A549 (cell line): ENCODE data around the gene ABO. TPM values are rescaled to one million over a fixed set of nuclear protein-coding genes. Genes with fewer than 3 reads are reported as not detected.
A peak's percentile ranks its signal among the peaks of the same experiment; 100 is the strongest.

Experiments used
- ATAC-seq, 2 experiments: fragments of 200-7000 bp in 1 of 2; fragments of >200 bp in 1 of 2; cut with Nextera tagmentation in 1 of 2; cut with Tn5 transposase in 1 of 2; 3 replicates each; pipeline versions ENCODE4 v1.8.0 to v1.9.1; 2018 to 2020; ENCODE audit warnings: mild to moderate bottlenecking in 1 of 2, moderate library complexity in 1 of 2
- CTCF ChIA-PET: fragments of 300-600 bp; sonication (Branson Sonifier 250); formaldehyde crosslinking; extraction: SDS; loops from one replicate; lab custom pipeline; 2021; ENCODE audit warnings: antibody characterized with exemption, inconsistent platforms; lab: Yijun Ruan, JAX
- POLR2A ChIA-PET: fragments of 350-600 bp; formaldehyde crosslinking; extraction: SDS; loops from one replicate; lab custom pipeline; 2021; ENCODE audit warnings: antibody characterized with exemption, inconsistent platforms; lab: Yijun Ruan, JAX
- DNase-seq, 2 experiments: peaks; one replicate each; pipeline versions ENCODE4 v3.0.0 to v3.0.0-alpha.2; 2011 to 2016; ENCODE audit warnings: low read depth in 1 of 2, low spot score in 1 of 2
- FAIRE-seq: peaks from 2 replicates; lab custom pipeline; 2011; peaks lifted over from hg19 to GRCh38; lab: Jason Lieb, UNC
- H3K27ac ChIP-seq, 2 experiments: fragments of >200 bp; sonication (Bioruptor Twin); formaldehyde crosslinking; 3 replicates each; pipeline ENCODE4 v1.5.1; 2016 to 2017
- H3K4me1 ChIP-seq: fragments of >200 bp; sonication (Bioruptor Twin); formaldehyde crosslinking; 3 replicates; pipeline ENCODE4 v1.6.1; 2016
- H3K4me2 ChIP-seq: fragments of >200 bp; sonication (Bioruptor Twin); formaldehyde crosslinking; 3 replicates; pipeline ENCODE4 v1.6.1; 2016
- H3K4me3 ChIP-seq: fragments of >200 bp; sonication (Bioruptor Twin); formaldehyde crosslinking; 3 replicates; pipeline ENCODE4 v1.5.1; 2016
- H3K9me3 ChIP-seq: fragments of >200 bp; sonication (Bioruptor Twin); formaldehyde crosslinking; 3 replicates; pipeline ENCODE4 v1.6.1; 2016
- BCL3 ChIP-seq: fragments of >200 bp; sonication (Bioruptor Twin); formaldehyde crosslinking; IDR thresholded peaks from 3 replicates; pipeline ENCODE4 v1.6.1; 2016
- CBX8 ChIP-seq: fragments of 200-600 bp; sonication (generic); IDR thresholded peaks from 2 replicates; pipeline ENCODE4 v1.6.1; 2016
- EHMT2 ChIP-seq: fragments of 200-600 bp; sonication (generic); IDR thresholded peaks from 2 replicates; pipeline ENCODE4 v1.6.1; 2016; ENCODE audit warnings: antibody characterized with exemption, low read depth, mild to moderate bottlenecking, moderate library complexity
- EP300 ChIP-seq, 2 experiments: fragments of >200 bp; sonication (Bioruptor Twin); formaldehyde crosslinking; IDR thresholded peaks; 2 replicates in 1 of 2; 3 replicates in 1 of 2; pipeline ENCODE4 v1.6.1; 2016 to 2017
- GATA3 ChIP-seq: IDR thresholded peaks from 2 replicates; pipeline ENCODE4 v1.6.1; 2012; ENCODE audit warnings: borderline replicate concordance
- HDAC2 ChIP-seq: fragments of 200-600 bp; sonication (generic); IDR thresholded peaks from 2 replicates; pipeline ENCODE4 v1.6.1; 2016
- HOXB13 ChIP-seq: fragments of 250-450 bp; sonication (Bioruptor Pico); IDR thresholded peaks from 2 replicates; pipeline ENCODE4 v1.5.0; 2020; ENCODE audit warnings: low read depth, mild to moderate bottlenecking, moderate library complexity
- JUN ChIP-seq, 2 experiments: fragments of >200 bp; sonication (Bioruptor Twin); formaldehyde crosslinking; IDR thresholded peaks; 2 replicates in 1 of 2; 3 replicates in 1 of 2; pipeline ENCODE4 v1.6.1; 2016 to 2017
- KDM1A ChIP-seq: fragments of 200-600 bp; sonication (generic); IDR thresholded peaks from 2 replicates; pipeline ENCODE4 v1.6.1; 2016; ENCODE audit warnings: low read depth, mild to moderate bottlenecking
- MAZ ChIP-seq: fragments of 150-350 bp; IDR thresholded peaks from 2 replicates; pipeline ENCODE4 v1.6.1; 2014; ENCODE audit warnings: antibody characterized with exemption, low read depth, low read length, borderline replicate concordance
- PHF8 ChIP-seq: fragments of 200-600 bp; sonication (generic); IDR thresholded peaks from 2 replicates; pipeline ENCODE4 v1.6.1; 2016; ENCODE audit warnings: low read depth, mild to moderate bottlenecking, antibody characterized with exemption, moderate library complexity, borderline replicate concordance
- POLR2A ChIP-seq: IDR thresholded peaks from 2 replicates; pipeline ENCODE4 v1.6.1; 2012; ENCODE audit warnings: mild to moderate bottlenecking, low read length
- RAD21 ChIP-seq, 2 experiments: fragments of >200 bp in 1 of 2; sonication (Bioruptor Twin) in 1 of 2; formaldehyde crosslinking in 1 of 2; IDR thresholded peaks in 1 of 2; conservative IDR thresholded peaks in 1 of 2; 2 replicates in 1 of 2; 3 replicates in 1 of 2; pipeline ENCODE4 v1.6.1; 2012 to 2018; ENCODE audit warnings: inconsistent platforms in 1 of 2
- RFX5 ChIP-seq: fragments of 450-650 bp; IDR thresholded peaks from 2 replicates; pipeline ENCODE4 v1.7.1; 2014; ENCODE audit warnings: antibody characterized with exemption, mild to moderate bottlenecking, moderate library complexity
- SMC3 ChIP-seq: fragments of >200 bp; sonication (Bioruptor Twin); formaldehyde crosslinking; IDR thresholded peaks from 3 replicates; pipeline ENCODE4 v1.6.1; 2018; ENCODE audit warnings: inconsistent platforms
- SREBF2 ChIP-seq: fragments of 450-650 bp; IDR thresholded peaks from 2 replicates; pipeline ENCODE4 v1.6.1; 2014; ENCODE audit warnings: mild to moderate bottlenecking, moderate library complexity
- USF2 ChIP-seq: fragments of 450-650 bp; IDR thresholded peaks from 2 replicates; pipeline ENCODE4 v1.6.1; 2014; ENCODE audit warnings: antibody characterized with exemption
- ZC3H11A ChIP-seq: fragments of 450-650 bp; IDR thresholded peaks from 2 replicates; pipeline ENCODE4 v1.6.1; 2014; ENCODE audit warnings: antibody characterized with exemption, mild to moderate bottlenecking
- ZNF302 ChIP-seq: fragments of 250-450 bp; sonication (Bioruptor Pico); IDR thresholded peaks from 2 replicates; pipeline ENCODE4 v1.9.0; 2021; ENCODE audit warnings: inconsistent platforms, mild to moderate bottlenecking, moderate library complexity
- WGBS: methylation state at CpG from one replicate; pipeline ENCODE4 v1.1.6; 2017; ENCODE audit errors: missing lambda C conversion rate; 5-methylcytosine and 5-hydroxymethylcytosine counted together
- polyA plus RNA-seq, 4 experiments: library from polyadenylated mRNA; depleted of rRNA in 3 of 4; stranded (reverse); fragments of >200 nt; fragmentation: RNase III in 1 of 4; extraction: RNeasy Plus Mini Kit Qiagen cat#74134 plus additional on column Dnase treatment in 1 of 4; gene quantifications; 2 replicates in 3 of 4; 3 replicates in 1 of 4; pipeline ENCODE4 v1.2.3, GENCODE V29; 2011 to 2017
- TF ChIP-seq, protein P1 (sequence below): IDR thresholded peaks from 2 replicates; pipeline ENCODE4 v1.6.1; 2012; ENCODE audit warnings: low read depth, borderline replicate concordance
- TF ChIP-seq, protein P2 (sequence below): IDR thresholded peaks from 2 replicates; pipeline ENCODE4 v1.6.1; 2012
- TF ChIP-seq, protein P3 (sequence below): fragments of 150-350 bp; IDR thresholded peaks from 2 replicates; pipeline ENCODE4 v1.6.1; 2014; ENCODE audit warnings: low read depth, mild to moderate bottlenecking, low read length

The ABO gene
- polyA plus RNA-seq, 2 of the 4 experiments (the other 2 are of a cell fraction): not detected

GRCh38 chr9:133276001-133276884 lies 1.2 kb upstream of the ABO start (continued):
- TF ChIP-seq USF2 (no peak), RFX5 (no peak), SREBF2 (no peak), MAZ (no peak), SMC3 (no peak), ZC3H11A (no peak), RAD21 (conservative IDR thresholded peaks at IDR 0.05 in 1 of 2, IDR thresholded peaks at IDR 0.05 in 1 of 2) (no peak)

DNA sequence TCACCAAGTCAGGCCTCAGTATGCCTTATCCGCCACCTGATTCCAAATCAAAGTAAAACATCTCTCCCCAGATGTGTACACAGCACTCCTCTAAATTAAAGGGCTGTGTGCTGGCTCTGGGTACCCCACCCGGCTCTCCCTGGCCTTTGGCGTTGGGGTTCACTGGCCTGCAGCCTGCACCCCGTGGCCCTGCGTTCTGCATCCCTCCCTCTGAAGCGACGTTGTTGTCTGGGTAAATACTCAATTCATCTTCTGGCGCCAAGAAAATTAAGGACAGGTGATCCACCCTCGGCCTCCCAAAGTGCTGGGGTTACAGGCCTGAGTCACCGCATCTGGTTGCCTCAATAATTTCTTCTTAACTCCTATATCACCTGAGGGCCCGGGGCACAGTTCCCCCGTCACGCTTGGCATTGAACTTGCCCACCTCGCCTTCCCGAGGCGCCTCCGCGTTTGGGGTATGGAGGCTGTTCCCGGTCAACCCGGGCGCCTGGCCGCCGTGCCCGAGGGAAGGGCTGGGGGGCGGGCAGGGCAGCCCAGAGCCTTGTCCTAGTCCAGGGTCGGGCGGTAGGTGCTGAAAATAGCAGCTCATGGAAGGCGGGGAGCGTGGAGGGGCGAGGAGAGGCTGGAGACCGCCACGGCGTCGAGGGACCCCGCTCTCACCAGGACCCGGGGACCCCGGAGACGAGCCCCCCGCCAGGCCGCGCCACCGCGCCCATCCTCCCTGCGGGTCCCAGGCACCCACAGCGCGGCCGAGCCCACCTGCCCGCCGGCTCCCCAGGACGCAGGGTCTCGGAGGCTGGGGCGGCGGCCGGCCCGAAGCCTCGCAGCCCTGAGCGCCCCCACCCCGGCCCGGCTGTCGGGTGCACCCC lies 531 bp downstream of the ABO start:
- POLR2A ChIA-PET: no interaction called here
- H3K4me3 ChIP-seq: no peak overlapping the region; the same call in 2 of the 3 replicates
- 88% methylated on average over 42 of the region's 60 CpGs for WGBS
- no peak overlapping the region for H3K27ac ChIP-seq
- H3K4me2 ChIP-seq: peak overlapping the region; percentile 70
- TF ChIP-seq, protein P1, sequence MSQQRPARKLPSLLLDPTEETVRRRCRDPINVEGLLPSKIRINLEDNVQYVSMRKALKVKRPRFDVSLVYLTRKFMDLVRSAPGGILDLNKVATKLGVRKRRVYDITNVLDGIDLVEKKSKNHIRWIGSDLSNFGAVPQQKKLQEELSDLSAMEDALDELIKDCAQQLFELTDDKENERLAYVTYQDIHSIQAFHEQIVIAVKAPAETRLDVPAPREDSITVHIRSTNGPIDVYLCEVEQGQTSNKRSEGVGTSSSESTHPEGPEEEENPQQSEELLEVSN: no peak
- TF ChIP-seq JUN (IDR thresholded peaks at IDR 0.05) (no peak), KDM1A (no peak), HDAC2 (no peak), POLR2A (no peak), BCL3 (no peak), EP300 (IDR thresholded peaks at IDR 0.05) (no peak), PHF8 (no peak), ZC3H11A (no peak), EHMT2 (no peak), HOXB13 (CRISPR knock-in tag) (no peak), SMC3 (no peak), MAZ (no peak), ZNF302 (CRISPR knock-in tag) (no peak), CBX8 (no peak), GATA3 (no peak)
- TF ChIP-seq, protein P2, sequence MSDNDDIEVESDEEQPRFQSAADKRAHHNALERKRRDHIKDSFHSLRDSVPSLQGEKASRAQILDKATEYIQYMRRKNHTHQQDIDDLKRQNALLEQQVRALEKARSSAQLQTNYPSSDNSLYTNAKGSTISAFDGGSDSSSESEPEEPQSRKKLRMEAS: no peak
- TF ChIP-seq, protein P3, sequence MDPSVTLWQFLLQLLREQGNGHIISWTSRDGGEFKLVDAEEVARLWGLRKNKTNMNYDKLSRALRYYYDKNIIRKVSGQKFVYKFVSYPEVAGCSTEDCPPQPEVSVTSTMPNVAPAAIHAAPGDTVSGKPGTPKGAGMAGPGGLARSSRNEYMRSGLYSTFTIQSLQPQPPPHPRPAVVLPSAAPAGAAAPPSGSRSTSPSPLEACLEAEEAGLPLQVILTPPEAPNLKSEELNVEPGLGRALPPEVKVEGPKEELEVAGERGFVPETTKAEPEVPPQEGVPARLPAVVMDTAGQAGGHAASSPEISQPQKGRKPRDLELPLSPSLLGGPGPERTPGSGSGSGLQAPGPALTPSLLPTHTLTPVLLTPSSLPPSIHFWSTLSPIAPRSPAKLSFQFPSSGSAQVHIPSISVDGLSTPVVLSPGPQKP: no peak
- CTCF ChIA-PET: no interaction called here
- no peaks in the 10 kb centered on the region; the same call in 2 of the 3 replicates for H3K4me1 ChIP-seq
- DNase-seq: no peak
- FAIRE-seq: no peak
- H3K9me3 ChIP-seq: no peaks in the 10 kb centered on the region
- no peak for ATAC-seq
